ENCODE results near the gene PTGDS.

Gene PTGDS

DNA sequence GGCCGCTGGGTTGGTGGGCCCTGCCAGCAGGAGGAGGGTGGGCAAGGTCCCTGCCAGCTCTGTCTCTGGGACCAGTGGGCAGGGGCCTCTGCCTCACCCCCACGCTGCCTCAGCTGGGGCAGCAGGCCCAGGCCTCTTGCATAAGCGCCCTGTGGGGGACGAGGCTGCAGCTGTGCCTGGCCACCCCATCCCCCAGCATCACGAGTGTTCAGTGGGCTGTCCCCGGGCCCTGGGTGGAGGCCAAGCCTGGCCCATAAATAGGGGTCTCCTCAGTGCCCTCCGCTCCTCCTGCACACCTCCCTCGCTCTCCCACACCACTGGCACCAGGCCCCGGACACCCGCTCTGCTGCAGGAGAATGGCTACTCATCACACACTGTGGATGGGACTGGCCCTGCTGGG, at the start of gene PTGDS:
PTGDS (plus strand) TSS at position 282 of the 400 bp plus-strand sequence; CDS start at position 357, 75 bp downstream.
- DNase-seq = no peak

DNA sequence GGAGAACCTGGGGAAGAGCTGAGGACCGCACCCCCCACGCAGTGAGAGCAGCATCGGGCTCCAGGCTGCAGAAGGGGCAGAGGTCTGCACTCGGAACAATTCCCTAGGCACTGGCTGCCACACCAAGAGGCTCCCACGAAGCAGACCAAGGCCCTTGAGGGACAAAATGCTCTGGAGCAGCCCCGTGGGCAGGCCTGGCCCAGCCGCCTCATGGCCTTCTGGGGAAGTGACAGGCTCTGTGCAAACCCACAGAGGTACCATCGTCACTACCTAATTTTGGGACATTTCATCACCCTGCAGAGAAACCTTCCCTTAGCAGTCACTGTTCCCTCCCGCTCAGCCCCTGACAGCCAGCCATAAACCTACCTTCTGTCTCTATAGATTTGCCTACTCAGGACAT, 48.7 kb upstream of the PTGDS start:
- DNase-seq = no peak

DNA sequence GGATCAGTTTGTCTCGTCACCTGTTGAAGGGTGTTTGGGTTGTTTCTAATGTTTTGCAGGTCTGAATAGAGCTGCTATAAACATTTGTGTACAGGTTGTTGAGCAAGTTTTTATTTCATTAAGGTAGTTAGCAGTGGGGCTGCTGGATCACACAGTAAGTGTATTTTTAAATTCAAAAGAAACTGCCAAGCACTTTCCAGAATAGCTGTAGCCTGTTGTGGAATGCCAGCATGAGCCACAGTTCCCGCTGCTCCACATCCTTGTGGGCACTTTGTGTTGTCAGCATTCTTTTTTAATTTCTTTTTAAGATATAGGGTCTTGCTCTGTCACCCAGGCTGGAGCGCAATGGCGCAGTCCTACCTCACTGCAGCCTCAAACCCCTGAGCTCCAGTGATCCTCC, 47.3 kb upstream of the PTGDS start:
- DNase-seq = no peak

DNA sequence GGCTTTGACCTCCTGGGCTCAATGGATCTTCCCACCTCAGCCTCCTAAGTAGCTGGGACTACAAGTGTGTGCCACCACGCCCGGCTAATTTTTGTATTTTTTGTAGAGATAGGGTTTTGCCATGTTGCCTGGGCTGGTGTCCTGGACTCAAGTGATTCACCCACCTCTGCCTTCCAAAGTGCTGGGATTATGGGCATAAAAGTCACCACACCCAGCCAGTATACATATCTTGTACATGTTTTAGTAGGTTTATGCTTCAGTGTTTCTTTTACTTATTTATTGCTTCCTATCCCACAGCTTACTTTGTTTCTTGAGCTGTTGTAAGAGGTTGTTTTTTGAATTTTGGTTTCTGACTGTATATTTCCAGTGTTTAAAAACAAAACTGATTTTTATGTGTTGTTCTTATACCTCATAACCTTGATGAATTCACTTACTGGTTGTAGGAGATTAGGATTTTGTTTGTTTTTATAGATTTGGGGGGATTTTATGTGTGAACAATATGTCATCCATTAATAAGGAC, 45.6 kb upstream of the PTGDS start:
- no peak for DNase-seq

DNA sequence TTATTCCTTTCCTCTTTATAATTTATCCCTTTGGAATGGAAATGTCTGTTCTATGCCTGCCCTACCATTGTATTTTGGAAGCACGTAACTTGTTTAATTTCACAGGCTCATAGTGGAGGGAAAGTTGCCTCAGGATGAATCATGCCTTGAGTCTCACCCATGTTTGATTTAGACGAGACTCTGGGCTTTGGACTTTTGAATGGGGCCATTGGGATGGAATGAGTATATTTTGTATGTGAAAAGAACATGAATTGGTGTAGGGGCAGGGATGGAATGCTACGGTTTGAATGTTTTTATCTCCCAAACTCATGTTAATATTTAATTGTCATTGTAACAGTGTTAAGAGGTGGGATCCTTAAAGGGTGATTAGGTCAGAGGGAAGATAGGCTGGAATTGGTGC, 43.0 kb upstream of the PTGDS start:
- DNase-seq = no peak

DNA sequence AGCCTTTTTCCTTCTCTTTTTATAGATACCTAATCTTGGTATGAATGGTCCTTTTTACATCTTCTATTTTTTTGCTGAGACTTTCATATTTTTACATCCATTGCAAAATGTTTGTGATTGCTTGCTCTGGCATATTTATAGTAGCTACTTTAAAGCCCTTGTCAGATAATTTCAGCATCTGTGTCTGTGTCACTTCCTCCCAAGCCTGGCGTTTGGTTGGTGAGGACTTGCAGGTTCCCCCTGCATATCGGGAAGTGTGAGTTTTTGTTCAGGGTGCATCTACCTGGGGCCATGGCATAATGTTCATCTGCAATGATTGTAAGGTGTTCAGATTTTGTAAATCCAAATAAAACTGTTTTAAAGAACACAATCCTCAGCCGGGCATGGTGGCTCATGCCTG, 41.7 kb upstream of the PTGDS start:
- DNase-seq = no peak

DNA sequence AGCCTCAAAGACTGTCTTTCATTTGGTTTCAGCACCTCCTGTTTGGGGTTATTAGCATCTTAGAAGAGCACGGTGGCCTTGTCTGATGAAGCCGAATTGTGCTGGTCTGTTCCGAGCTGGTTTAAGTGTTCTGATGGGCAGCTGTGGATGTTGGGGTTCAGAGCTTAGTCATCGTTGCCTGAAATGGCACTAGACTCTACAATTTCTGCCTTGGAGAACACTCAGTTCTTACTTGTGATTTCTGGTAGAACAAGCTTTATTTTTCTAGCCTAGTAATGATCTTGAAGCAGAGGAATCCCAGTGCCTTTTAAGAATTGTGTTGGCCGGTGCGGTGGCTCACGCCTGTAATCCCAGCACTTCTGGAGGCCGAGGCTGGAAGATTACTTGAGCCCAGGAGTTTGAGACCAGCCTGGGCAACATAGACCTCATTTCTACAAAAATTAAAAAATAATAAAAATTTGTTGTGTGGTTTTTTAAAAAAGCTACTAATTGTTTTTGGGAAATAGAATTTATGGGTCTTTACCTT, 40.6 kb upstream of the PTGDS start:
- no peak for DNase-seq

DNA sequence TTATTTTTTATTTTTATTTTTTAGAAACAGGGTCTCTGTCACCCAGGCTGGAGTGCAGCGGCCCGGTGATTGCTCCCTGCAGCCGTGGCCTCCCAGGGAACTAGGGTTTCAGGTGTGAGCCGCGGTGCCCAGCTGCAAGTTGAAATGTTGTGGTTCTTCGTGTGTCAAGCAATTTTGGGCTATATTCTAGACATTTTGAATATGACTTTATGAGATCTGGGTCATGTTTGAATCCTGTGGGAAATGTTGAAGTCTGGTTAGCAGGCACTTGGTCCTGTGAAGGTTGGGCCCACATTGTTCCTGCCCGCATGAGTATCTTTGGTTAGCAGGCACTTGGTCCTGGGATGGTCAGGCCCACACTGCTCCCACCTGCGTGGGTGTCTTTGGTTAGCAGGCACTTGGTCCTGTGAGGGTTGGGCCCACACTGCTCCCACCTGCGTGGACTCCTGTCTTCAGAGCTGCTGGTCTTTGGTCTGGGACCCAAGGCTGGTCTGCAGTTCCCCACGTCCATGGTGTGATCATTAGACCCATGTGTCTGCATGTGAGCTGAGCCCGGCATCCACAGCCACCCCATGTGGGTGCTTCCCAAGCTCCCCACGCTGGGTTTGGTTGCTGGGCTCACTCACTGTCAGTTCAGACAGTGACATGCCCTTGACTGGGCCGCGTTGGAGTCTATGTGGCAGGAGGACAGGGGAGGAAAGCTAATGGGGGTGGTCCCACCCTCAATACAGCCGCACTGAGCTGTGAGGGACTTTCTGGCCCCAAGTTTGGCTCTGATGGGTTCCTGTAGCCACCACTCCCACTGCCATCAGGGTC, 39.9 kb upstream of the PTGDS start:
- no peak for DNase-seq

DNA sequence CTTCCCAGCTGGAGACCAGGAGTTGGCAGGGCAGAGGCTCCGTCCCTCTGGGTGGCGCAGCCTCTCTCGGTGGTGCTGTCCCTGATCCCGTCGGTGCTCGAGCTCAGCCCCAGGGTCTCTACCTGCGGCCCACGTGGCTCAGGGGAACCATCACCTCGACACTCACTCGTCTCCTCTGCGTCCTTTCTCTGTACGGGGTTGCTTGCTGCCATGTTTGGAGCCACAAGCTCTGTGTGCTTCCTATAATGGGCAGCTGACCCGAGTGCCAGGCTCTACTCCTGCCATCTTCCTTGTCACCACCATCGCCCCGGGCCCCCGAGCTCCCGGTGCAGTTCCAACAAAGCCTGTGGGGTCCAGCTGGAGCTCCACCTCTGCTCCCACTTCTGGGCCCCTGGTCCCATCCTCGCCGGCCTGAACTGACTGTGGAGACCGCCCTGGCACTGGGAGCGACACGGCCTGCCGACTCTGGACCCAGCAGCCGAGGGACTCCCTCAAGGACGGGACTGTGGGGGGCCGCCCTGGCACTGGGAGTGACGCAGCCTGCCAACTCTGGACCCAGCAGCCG, 37.8 kb upstream of the PTGDS start:
- DNase-seq = no peak

DNA sequence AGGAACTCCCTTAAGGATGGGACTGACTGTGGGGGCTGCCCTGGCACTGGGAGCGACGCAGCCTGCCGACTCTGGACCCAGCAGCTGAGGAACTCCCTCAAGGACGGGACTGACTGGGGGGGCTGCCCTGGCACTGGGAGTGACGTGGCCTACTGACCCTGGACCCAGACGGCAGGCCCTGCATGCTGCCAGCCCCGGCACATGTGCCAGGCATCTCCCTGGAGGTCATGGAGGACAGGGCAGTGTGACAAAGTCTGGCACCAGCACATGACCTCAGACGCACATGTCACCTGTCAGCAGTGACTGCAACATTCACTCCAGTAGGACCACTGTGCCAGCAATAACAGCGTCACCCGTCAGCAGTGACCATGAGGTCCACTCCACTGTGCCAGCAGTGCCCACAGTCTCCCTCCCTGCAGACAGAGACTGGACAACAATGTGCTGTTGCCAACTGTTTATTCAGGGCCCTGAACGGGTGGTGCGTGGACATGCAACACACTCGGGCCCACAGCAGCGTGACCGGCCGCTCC, 37.2 kb upstream of the PTGDS start:
- no peak for DNase-seq

DNA sequence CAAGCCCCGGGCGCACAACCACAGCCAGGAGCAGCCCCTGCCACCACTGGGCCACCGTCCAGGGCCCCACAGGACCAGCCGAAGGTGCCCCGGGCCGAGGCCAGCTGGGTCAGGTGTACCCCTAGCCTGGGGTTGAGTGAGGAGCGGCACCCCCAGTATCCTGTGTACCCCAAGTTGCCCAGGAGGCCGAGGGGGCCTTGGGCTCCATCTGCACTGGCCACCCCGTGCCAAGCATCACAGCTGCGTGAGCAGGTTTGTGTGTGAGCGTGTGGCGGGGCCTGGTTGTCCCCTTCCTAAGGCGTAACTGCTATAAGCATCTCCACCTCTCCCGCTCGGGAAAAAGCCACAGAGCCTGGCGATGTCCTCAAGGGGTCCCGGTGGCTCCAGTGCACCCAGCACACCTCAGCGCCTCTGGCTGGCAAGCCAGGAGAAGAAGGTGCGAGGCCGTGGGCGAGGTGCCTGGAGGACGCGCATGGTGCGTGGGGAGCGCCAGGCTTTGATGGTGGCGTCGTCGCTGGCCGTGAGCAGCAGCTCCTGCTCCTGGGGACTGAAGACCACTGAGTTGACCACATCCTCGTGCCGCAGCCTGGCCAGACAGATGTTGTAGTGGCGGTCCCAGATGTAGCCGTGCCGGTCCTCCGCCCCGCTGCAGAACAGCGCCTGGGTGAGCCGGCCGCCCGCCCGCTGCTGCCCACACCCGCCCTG, 36.6 kb upstream of the PTGDS start:
- DNase-seq = no peak

DNA sequence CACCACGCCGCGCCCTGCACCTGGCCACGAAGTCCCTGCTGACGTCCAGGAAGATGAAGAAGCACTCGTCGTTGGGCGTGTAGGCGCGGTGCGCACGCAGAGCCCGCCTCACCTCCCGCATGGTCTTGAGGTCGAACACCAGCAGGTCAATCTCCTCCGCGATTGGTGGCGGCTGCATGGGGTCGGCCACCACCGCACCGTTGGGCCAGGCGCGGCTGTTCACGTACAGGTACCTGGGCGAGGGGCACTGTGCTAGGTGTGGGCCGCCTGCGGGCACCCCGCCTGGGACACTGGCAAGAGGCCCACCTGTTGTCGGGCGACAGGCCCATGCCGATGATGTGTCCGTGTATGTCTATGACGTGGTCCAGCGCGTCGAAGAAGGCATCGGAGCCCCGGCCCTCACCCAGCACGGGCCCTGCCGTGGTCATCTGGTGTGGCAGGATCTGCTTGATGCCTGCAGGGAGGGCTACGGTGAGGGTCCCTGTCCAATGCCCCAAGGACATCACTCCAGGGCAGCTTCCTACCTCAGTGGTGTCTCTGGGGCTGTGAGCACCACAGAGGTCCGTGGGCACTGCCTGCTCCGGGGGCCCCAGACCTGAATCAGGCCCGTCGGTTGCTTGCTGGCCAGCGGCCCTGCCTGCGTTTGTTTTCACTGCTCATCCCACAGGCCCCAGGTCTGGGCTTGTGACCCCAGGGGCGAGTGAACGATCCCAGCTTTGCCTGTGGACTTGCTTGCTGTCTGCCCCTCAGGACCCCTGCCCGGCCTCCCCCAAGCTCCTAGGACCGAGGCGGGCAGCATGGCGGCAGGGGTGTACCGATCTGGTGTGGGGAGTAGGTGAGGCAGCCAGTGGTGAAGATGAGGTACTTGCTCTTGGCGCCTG, 35.8 kb upstream of the PTGDS start:
- no peak for DNase-seq

DNA sequence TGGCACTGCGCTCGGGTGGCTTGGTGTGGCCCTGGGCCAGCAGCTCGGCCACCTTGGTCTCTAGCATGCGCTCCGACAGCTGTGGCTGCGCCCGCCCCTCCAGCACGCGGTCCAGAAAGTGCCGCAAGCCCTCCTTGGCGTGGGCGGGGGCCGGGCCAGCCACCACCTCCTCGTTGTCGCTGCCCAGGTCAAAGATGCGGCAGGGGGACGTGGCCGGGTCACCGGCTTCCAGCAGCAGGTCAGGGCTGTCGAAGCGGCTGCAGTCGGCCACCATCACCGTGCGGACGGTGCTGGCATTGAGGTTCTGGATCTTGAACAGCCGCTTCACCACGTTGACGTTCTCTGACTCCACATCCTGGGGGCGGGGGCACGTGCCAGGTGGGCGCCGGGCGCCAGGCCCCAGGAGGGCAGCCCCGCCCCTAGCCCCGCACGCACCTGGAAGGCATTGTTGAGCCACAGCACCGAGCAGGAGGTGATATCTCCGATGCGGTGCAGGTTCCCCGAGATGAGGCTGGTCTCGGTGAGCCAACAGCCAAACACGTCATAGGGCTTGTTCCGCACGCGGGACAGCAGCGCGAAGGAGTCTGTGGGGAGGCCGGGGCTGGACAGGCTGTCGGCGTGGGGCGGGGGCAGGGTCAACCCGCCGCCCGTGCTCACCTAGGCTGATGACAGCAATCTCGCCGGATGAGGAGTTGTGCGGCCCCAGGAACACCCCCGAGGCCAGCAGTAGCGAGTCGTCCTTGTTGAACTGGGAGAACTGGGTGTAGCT, 35.0 kb upstream of the PTGDS start:
- DNase-seq = no peak

DNA sequence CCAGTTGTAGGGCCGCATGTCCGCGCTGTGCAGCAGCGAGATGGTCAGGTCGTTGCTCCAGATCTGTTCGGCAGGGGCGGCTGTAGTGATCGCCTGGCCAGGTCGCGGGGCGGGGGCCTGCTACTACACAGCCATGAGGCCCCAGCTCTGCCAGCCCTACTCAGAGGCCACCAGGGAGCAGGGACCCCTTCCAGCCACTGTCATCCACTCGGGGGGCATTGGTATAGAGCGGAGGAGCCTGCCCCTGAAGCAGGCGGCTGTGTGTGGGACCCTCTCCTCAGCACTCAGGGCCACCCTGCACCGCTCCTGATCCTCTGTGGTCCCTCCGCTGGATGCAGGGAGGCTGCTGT, 34.4 kb upstream of the PTGDS start:
- DNase-seq = no peak

DNA sequence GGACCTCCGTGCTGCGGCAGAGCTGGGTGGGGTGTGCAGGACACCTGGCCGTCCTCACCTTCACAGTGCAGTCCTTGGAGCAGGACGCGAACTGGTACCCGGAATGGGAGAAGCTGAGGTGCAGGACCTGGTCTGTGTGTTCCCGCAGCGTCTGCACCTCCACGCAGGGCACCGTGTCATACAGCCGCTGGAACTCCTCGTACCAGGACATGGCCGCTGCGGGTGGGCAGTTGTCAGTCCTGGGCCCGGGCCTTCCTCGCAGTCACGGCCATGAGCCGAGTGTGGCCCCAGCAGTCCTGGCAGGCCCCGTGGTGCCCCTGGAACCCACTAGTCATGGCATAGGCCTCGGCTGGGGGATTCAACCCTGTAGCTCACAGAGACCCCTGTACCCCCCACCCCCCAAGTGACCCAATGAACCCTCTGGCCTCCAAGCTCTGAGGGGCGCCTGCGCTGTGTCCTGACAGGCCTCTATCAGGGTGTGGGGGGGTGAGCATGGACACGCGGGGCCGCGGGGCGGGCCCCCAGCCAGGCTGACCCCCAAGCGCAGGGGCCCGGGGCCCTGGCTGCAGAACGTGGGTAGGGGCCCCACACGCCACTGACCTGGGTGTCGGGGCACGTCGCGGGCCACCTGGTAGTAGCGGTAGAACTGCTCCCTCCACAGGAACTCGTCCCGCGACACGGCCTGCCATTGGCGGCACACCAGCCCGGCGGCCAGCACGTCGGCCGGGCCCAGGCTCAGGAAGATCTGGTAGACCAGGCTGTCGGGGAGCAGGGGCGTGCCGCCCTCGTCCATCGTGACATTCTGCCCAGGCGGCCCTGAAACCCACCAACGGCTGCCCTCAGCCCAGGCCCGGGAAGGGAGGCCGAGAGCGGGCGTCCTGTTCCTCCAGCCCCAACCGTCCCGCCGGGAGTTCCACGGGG, 33.8 kb upstream of the PTGDS start:
- DNase-seq = no peak

DNA sequence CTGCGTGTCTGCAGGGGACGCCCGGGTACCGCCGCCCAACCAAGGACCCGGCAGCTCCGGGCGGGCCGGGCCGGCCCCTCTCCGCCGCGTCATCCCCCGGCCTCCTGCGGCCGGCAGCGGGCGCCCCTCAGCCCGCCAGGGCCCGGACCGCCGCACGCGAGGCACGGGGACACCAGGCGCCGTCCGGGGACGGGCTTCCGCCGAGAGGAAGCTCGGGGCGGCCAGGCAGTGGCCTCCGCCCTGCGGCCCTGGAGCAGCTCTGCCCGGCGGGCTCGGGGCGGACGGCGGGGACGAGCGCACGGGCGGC, 33.1 kb upstream of the PTGDS start:
- no peak for DNase-seq

DNA sequence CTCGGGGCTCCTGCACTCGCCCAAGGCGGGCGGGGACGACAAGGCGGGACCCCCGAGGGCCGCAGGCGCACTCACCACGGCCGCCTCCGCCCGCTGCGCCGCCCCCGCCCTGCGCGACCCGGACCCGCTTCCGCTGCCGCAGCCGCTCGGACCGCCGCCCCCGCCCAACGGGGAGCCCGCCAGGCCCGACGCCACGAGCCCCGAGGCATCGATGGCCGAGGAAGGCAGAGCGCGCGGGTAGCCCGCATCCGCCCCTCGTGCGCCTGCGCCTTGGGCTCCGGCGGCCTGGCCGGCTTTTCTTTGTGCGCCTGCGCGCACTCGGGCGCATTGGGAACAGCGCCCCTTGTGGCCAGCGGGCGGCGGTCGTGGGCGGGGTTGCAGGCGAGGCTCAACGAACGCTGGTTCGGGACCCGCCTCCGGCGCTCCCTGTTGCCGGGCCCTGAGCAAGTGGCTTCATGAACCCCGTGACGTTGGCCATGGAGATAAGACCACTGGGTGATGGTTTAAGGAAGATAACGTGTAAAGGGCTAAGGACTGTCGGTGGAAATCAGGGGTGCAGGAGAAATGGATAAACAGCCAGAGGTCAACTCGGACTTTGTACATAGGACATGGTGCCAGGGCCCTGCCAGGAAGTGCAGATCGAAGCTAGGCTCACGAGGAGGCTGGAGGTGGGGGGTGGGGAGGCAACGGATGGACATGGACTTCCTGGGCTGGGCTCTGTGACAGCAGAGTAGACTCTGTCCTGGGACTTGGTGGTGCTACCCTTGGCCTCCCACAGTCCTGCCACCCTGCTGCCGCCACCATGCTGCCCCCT, 32.6 kb upstream of the PTGDS start, which contains the start of the genes C8G and FBXW5:
C8G (plus strand) TSS at position 725 of the 814 bp plus-strand sequence; CDS start at position 803, 78 bp downstream.
FBXW5 (minus strand) TSS at position 220 of the 814 bp plus-strand sequence. CDS start 655 bp downstream, outside the sequence.
- peak; percentile 72 for DNase-seq

DNA sequence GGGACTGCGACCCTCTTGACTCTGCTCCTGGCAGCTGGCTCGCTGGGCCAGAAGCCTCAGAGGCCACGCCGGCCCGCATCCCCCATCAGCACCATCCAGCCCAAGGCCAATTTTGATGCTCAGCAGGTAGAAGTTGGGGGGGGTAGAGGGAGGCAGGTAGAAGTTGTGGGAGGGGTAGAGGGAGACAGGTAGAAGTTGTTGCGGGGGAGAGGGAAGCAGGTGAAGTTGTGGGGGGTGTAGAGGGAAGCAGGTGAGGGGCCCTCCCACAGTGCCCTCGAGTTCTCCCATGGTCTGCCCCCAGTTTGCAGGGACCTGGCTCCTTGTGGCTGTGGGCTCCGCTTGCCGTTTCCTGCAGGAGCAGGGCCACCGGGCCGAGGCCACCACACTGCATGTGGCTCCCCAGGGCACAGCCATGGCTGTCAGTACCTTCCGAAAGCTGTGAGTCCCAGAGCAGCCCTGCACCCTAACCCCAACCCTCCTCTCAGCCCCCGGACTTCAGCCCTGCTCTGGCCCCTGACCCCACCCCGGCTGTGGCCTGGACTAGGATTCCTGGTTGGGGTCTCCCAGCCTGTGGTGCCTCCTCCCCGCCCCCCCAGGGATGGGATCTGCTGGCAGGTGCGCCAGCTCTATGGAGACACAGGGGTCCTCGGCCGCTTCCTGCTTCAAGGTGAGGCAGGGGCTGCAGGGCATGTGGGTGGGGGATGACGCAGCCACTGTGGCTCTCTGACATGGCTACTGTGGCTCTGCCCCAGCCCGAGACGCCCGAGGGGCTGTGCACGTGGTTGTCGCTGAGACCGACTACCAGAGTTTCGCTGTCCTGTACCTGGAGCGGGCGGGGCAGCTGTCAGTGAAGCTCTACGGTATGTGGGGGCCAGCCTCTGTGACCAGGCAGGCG, 31.7 kb upstream of the PTGDS start:
- DNase-seq = no peak

Measured in NCI-H1694 treated with DMSO at 0.1 percent for 48 hours (cell line).